Hypothalamus (tissue), 51 donors: Measurements from ENCODE around the gene LZTR1.
"Not testable (repeated sequence)": the region's sequence is repeated elsewhere in the genome, so short reads cannot be mapped to it uniquely, and the experiment has no call there.

Experiments used
- DNase-seq, 51 donors: peaks; one replicate each; lab custom pipeline; 2025; lab: John Stamatoyannopoulos, UW

LZTR1 gene

GRCh38 chr22:20994128-20994901 is 12.2 kb downstream of the LZTR1 start:
- DNase-seq: no peak

DNA sequence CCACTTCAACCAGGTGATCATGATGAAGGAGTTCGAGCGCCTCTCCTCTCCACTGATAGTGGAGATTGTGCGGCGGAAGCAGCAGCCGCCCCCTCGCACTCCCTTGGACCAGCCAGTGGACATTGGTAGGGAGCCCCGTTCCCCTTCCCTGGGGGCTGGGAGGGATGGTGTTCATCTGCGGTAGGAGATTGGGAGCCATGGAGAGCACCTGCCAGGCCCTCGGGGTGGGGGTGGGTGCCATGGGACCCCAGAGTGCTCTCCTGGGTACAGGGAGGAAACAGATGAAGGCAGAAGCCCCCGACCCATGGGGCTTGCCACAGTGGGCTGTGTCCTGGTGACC is 12.8 kb downstream of the LZTR1 start:
- no peak for DNase-seq

DNA sequence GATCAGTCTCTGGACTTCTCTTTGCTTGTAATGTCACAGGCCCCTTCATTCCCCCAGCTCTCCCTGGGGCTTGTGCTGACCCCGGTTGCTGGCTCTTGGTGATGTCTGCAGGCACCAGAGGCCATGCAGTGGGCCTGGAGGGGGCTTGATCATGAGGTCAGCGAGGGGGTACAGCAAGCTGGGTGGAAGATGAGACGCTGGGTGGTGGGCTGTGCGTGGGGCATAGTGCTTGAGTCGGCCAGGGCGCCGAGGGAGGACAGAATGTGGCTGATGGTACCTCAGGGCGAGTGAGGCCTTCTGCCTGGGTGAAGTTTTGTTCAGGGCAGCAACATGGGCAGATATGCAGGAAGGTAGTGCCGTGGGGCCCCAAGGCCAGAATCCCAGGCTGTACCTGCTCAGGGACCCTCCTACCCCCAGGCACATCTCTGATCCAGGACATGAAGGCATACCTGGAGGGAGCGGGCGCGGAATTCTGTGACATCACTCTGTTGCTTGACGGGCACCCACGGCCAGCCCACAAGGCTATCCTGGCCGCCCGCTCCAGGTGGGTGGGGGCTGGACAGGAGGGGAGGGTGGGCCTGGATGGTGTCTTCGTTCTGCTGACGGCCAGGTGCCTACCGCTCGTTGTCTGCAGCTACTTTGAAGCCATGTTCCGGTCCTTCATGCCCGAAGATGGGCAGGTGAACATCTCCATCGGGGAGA is 13.4 kb downstream of the LZTR1 start:
- DNase-seq: no peak

DNA sequence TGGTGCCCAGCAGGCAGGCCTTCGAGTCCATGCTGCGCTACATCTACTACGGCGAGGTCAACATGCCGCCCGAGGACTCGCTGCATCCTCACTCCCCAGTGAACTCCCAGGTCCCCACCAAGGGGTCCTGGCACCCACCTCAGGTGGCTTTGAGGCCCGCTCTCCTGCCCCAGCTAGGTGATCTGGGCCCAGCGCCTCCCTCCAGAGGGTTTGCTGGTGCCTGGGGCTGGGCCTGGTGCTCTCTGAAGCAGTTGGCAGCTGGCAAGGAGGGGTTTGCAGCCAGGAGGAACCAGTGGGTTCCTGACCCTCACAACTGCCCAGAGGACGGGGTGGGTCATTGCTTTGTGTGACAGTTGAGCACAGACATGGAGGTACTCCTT is 13.9 kb downstream of the LZTR1 start:
- no peak for DNase-seq

DNA sequence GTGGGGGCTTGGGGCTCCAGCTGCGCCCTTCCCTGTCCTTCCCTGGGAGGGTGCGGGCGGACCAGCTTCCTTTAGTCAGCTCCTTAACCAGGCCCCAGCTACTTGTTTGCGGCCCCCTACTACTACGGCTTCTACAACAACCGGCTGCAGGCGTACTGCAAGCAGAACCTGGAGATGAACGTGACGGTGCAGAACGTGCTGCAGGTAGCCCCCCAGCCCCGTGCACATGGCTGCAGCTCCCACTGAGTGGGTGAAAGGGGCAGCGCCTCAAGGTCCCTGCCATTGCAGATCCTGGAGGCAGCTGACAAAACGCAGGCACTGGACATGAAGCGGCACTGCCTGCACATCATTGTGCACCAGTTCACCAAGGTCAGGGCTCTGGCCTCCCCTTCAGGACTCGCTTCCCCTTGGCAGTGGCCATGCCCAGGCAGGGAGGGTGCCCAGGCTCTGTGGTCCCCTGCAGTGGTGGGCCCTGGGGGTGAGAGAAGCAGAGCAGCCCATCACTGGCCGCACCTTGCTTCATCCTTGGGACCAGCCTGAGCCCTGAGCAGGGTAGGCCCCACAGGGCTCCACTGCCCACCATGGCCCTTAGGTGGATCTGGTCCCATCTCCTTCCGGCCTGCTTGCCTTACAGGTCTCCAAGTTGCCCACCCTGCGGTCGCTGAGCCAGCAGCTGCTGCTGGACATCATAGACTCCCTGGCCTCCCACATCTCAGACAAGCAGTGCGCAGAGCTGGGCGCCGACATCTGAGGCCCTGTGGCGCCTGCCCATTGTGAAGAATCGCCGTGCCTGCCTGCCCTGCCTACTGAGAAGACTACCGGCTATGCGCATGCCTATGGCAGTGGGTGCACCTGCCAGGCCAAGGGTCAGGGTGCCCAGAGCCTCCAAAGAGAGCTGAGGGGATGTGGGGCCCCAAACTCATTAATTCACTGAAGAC is 14.8 kb downstream of the LZTR1 start:
- no peak for DNase-seq

DNA sequence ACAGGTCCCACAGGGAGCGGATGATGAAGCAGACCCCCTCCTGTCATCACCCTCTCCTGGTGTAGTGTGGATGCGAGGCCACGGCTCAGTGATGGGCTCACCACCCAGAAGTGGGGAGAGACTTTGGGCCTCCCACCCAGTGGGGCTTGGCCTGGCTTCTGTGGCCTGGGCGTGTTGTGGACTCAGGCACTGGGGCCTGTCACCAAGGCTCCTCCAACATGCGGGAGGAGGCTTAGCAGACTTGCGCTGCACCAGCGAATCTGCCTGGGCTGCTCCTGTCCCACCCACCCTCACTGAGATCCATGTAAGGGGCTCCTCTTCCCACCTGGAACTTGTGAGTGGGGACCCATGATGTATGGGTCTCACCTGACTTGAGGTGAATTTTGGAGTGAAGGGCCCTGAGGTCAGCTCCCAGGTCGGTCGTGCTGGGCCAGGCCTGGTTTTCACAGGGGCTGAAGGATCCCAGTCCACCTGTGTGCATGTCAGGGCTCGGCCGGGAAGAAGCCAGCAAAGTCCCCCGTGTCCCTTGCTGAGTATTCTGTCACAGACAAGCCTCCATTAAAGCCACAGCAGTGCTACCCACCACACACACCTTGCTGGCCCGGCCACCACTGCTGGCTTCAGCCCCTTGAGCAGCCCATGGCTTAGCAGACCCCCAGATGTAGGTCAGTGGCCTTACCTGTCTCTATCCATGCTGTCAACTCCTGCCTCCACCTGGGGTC is 15.6 kb downstream of the LZTR1 start:
- DNase-seq: no peak

DNA sequence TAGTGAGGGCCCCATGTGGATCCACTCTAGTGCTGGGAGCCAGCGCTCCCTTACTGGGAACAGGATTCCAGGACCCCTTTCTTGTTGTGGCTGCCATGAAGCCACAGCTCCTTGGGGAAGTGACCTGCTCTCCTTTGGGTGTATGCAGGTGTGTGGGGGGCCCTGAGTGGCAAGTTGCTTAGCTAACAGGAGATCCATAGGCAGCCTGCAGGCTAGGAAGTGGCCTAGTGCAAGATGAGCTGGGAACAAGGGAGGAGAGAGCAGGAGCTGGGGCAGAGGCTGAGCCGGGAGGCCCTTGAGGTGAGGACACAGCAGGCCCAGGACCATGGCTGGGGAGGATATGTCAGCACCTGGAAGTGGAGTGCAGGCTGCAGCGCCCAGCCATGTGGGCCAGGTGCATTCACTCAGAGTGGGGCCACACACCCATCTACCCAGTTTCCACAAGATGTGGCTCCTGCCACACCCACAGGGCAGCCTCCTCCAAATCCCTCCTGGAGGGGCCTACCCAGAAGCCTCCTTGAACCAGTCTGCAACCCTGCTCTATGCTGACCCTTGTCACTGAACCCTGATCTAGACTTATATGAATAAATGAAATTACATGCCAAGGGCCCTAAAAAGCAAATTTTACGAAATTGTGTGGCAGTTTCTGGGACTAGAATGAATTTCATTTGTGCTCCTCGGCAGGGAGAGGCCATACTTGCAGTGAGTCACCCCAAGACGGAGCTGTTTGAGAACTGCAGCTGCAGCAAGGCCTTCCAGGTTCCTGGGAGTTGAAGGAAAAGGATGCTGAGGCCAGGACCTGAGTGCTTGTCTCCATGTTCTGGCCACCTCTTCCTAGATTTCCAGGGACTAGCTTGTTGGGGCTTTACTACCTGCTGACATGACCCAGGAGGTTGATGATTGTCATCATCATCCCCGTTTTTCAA is 16.6 kb downstream of the LZTR1 start:
- no peak for DNase-seq

- no peak for DNase-seq
Observed at GRCh38 chr22:20999350-21000206, 17.5 kb downstream of the LZTR1 start.

- DNase-seq: no peak
Observed at GRCh38 chr22:21000207-21000986, 18.3 kb downstream of the LZTR1 start.

DNA sequence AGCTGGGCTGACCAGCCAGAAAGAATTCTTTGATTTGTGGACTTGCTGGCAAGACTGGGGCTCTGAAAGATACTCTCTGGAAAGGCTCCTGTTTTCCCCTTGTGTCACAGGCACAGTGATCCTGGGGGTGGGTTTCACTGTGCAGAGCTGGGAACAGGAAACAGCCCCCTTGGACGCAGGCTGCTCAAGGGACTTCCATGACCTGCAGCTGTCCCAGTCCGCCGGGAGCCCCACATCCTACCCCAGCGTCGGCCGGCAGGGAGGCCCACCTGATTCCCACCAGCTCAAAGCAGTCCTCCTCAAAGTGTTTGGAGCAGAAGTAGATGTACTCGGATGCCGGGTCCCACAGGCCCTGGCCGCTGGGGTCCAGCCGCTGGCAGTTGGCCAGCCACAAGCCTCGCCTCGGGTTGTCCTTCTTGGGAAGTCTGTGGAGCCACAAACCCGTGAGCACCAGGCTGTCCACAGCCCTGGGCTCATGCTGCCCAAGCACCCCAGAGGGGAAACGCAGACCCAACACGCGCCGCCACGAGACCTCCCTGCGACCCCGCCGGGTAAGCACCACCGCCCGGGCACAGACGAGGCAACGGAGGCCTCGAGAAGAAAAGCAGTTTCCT is 19.0 kb downstream of the LZTR1 start:
- DNase-seq: peak in 3 of 51 donors; percentile 52 to 62 (median 55)

DNA sequence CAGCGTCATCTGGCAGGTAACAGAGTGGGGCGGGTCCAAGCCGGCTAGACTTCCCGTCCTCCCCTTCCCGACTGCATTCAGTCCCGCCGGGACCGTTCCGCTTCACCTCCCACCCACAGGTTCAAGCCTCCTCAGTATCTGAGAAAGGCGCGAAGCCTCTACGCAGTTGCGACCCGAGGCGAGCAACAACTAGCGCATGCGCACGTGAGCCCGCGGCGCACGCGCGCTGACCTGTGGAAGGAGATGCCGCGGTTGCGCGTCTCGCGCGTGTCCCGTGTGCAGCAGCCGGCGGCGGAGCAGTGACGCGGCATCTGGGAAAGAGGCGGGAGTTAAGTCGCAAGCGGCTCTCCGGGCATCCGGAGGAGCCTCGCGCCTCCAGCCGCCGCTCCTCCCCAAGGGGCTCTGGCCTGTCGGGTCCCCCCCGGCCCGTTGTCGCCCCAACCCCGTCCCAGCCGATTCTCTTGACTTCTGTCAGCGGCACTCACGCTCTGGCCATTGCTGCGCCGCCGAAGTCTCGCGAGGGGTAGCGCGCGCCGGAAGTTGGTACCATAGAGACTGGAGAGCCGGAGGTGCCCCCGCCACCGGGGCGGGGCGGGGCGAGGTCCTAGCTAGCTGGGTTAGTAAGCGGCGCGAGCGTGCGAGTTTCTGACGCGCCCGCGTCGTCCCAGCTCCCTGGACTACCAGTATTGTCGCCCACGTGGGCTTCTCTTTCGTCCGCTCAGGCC is 19.7 kb downstream of the LZTR1 start, which contains the start of gene THAP7:
TSS of gene THAP7 (minus strand) at position 518 of the 725 bp plus-strand sequence. CDS start at position 311, 207 bp downstream.
- peak; percentile 78 to 99 (median 94) for DNase-seq

- DNase-seq: no peak
Observed at GRCh38 chr22:21003782-21004181, 21.7 kb downstream of the LZTR1 start.

DNA sequence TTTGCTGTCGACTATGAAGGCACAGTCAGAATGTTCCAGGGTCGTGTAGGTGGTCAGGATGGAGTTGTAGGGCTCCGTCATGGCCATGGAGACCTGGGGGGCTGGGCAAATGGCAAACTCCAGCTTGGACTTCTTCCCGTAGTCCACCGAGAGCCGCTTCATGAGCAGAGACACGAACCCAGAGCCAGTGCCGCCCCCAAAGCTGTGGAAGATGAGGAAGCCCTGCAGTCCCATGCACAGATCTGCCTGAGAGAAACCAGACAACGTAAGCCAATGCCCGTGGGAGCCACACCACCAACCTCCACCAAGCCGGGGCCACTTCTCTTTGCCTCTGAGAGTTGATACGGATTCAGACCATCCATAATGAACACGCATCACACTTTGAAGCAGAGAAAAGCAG is 27.1 kb downstream of the LZTR1 start:
- DNase-seq: not testable (repeated sequence)

DNA sequence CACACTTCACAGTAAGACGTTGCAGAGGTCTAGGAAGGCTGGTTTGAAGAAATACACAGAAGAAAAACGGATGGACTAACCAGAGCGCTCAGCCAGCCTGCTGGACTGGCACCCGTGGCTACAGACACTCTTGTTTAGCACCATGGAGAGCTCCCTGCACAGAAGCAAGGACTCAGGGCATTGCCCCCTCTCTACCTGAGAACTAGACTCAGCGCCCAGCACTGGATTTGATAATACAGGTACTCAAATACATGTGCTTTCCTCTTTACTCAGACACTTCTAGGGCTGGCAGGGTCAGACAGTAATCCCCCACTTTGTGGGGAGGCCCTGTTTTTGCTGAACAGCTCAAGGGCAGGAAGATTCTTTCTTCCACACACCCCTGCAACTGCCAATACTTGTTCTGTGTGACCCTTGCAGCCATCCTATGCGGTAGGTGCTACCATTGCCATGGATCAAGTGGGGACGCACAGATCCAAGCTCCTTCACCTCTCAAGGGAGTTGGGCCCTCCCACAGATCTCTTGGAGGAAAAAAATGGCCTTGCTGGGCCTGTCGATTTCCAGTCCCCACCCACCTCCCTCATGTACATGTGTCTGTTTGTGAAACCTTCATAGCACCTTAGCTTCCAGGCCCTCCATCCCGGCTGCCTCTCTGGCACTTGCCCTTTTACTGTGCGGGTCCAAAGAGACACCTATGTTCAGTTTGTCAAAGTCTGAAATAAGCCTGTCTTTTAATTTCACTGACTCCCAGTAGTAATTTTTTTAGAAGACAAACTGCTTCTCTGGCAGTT is 27.7 kb downstream of the LZTR1 start:
- DNase-seq: no peak

GRCh38 chr22:21010426-21011113 is 28.5 kb downstream of the LZTR1 start:
- DNase-seq: no peak
